ENCODE data around the gene HSF4.

DNA sequence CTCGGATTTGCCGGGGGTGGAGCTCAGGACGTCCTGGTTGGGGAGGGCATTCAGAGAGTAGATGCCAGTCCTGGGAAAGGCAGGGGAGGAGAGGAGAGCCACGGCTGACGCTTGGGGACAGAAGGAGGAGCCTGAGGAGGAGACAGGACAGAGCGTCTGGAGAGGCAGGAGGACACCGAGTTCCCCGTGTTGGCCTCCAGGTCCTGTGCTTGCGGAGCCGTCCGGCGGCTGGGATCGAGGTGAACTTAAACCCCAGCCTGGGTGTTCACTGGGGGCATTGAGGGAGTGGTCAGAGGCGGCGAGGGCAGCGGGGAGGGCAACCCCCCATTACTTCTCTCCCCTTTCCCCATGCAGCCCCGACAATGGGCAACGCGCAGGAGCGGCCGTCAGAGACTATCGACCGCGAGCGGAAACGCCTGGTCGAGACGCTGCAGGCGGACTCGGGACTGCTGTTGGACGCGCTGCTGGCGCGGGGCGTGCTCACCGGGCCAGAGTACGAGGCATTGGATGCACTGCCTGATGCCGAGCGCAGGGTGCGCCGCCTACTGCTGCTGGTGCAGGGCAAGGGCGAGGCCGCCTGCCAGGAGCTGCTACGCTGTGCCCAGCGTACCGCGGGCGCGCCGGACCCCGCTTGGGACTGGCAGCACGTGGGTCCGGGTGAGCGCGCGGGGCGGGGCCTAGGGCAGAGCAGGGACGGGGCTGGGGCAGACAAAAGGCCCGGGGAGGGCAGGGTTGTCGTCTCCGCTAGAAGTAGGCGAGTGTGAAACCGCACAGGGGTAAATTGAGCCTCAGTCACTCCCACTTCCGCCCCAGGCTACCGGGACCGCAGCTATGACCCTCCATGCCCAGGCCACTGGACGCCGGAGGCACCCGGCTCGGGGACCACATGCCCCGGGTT is 9.5 kb downstream of the HSF4 start:
- TF ChIP-seq, protein P1, sequence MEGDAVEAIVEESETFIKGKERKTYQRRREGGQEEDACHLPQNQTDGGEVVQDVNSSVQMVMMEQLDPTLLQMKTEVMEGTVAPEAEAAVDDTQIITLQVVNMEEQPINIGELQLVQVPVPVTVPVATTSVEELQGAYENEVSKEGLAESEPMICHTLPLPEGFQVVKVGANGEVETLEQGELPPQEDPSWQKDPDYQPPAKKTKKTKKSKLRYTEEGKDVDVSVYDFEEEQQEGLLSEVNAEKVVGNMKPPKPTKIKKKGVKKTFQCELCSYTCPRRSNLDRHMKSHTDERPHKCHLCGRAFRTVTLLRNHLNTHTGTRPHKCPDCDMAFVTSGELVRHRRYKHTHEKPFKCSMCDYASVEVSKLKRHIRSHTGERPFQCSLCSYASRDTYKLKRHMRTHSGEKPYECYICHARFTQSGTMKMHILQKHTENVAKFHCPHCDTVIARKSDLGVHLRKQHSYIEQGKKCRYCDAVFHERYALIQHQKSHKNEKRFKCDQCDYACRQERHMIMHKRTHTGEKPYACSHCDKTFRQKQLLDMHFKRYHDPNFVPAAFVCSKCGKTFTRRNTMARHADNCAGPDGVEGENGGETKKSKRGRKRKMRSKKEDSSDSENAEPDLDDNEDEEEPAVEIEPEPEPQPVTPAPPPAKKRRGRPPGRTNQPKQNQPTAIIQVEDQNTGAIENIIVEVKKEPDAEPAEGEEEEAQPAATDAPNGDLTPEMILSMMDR (conservative IDR thresholded peaks at IDR 0.05; ENCODE audit: low read depth, low read length) = peak; percentile 38
- TF ChIP-seq MAFK (IDR thresholded peaks at IDR 0.05; ENCODE audit: low read depth, low read length) = no peak
- no peak for TF ChIP-seq POLR2A (IDR thresholded peaks at IDR 0.05; ENCODE audit: low read depth, low read length)
- no peak for TF ChIP-seq RAD21 (IDR thresholded peaks at IDR 0.05; ENCODE audit: low read length)
- 0 out of 2 replicates have a peak, but pooled peaks have one; percentile 5 for TF ChIP-seq BHLHE40 (IDR thresholded peaks at IDR 0.05; ENCODE audit: low read depth, low read length)
